CD8-positive, alpha-beta memory T cell (primary cell): Measurements from ENCODE around the gene RNF144B. TPM values are rescaled to one million over a fixed set of nuclear protein-coding genes. Genes with fewer than 3 reads are reported as not detected.
A peak's percentile ranks its signal among the peaks of the same experiment; 100 is the strongest.
"Not testable (repeated sequence)": the region's sequence is repeated elsewhere in the genome, so short reads cannot be mapped to it uniquely, and the experiment has no call there.

Source experiments
- CTCF ChIA-PET: fragments of 350-600 bp; sonication (Branson Sonifier 250); formaldehyde crosslinking; loops from one replicate; lab custom pipeline; 2021; ENCODE audit warnings: antibody characterized with exemption; lab: Charles Lee
- POLR2A ChIA-PET: fragments of 350-600 bp; sonication (Branson Sonifier 250); formaldehyde crosslinking; loops from one replicate; lab custom pipeline; 2021; ENCODE audit warnings: antibody characterized with exemption; lab: Charles Lee
- DNase-seq, 5 donors: peaks; one replicate each; pipeline versions ENCODE4 v3.0.0 to v3.0.0-alpha.2; 2020 to 2022; ENCODE audit warnings: mixed read lengths in 1 of 5
- H3K27ac ChIP-seq: one replicate; pipeline ENCODE4 v1.7.0; 2013; ENCODE audit warnings: low read depth, mild to moderate bottlenecking, low read length, moderate library complexity
- H3K27me3 ChIP-seq: 2 replicates; pipeline ENCODE4 v1.7.0; 2013; ENCODE audit warnings: low read length, mild to moderate bottlenecking; ENCODE audit not compliant: insufficient read depth, poor library complexity, severe bottlenecking
- H3K36me3 ChIP-seq: 2 replicates; pipeline ENCODE4 v1.7.0; 2013; ENCODE audit warnings: mild to moderate bottlenecking, low read length, moderate library complexity; ENCODE audit not compliant: insufficient read depth
- H3K4me1 ChIP-seq: 2 replicates; pipeline ENCODE4 v1.7.0; 2013; ENCODE audit warnings: mild to moderate bottlenecking, low read length, moderate library complexity; ENCODE audit not compliant: insufficient read depth
- H3K4me3 ChIP-seq: 2 replicates; pipeline ENCODE4 v1.7.0; 2013; ENCODE audit warnings: mild to moderate bottlenecking, low read length
- H3K9me3 ChIP-seq: 2 replicates; pipeline ENCODE4 v1.7.0; 2013; ENCODE audit warnings: mild to moderate bottlenecking, low read length
- H3K27ac Mint-ChIP-seq, 8 donors: one replicate each; pipeline ENCODE4 v1.8.0; 2020 to 2021; ENCODE audit warnings: mixed read lengths in 8 of 8, mild to moderate bottlenecking in 6 of 8, inconsistent platforms in 3 of 8, moderate library complexity in 3 of 8
- H3K27me3 Mint-ChIP-seq, 2 donors: one replicate each; pipeline ENCODE4 v1.8.0; 2020 to 2021; ENCODE audit warnings: mixed read lengths in 2 of 2, mild to moderate bottlenecking in 1 of 2, moderate library complexity in 1 of 2
- H3K36me3 Mint-ChIP-seq, 3 donors: one replicate each; pipeline ENCODE4 v1.8.0; 2020 to 2021; ENCODE audit warnings: mixed read lengths in 3 of 3, inconsistent platforms in 1 of 3, mild to moderate bottlenecking in 1 of 3
- H3K4me1 Mint-ChIP-seq, 3 donors: one replicate each; pipeline ENCODE4 v1.8.0; 2020 to 2021; ENCODE audit warnings: mixed read lengths in 3 of 3, inconsistent platforms in 1 of 3, mild to moderate bottlenecking in 1 of 3
- H3K4me3 Mint-ChIP-seq, 7 donors: one replicate each; pipeline ENCODE4 v1.8.0; 2020 to 2021; ENCODE audit warnings: mixed read lengths in 7 of 7, mild to moderate bottlenecking in 6 of 7, moderate library complexity in 4 of 7, inconsistent platforms in 2 of 7
- H3K9me3 Mint-ChIP-seq, 5 donors: one replicate each; pipeline ENCODE4 v1.8.0; 2020 to 2022; ENCODE audit warnings: mixed read lengths in 5 of 5, mild to moderate bottlenecking in 3 of 5, moderate library complexity in 2 of 5, inconsistent platforms in 1 of 5
- polyA plus RNA-seq: library from polyadenylated mRNA; unstranded; fragments of 300-500 nt; fragmentation: Illumina TruSeq; gene quantifications from one replicate; pipeline ENCODE4 v1.2.3, GENCODE V29; 2021
- total RNA-seq, 2 experiments: library from RNA; stranded (reverse); gene quantifications; one replicate each; pipeline ENCODE4 v1.2.3, GENCODE V29; 2021

RNF144B gene
- total and polyA plus RNA-seq, 3 experiments from 2014 or later = 0.98 to 1.3 (median 1.2) TPM

DNA sequence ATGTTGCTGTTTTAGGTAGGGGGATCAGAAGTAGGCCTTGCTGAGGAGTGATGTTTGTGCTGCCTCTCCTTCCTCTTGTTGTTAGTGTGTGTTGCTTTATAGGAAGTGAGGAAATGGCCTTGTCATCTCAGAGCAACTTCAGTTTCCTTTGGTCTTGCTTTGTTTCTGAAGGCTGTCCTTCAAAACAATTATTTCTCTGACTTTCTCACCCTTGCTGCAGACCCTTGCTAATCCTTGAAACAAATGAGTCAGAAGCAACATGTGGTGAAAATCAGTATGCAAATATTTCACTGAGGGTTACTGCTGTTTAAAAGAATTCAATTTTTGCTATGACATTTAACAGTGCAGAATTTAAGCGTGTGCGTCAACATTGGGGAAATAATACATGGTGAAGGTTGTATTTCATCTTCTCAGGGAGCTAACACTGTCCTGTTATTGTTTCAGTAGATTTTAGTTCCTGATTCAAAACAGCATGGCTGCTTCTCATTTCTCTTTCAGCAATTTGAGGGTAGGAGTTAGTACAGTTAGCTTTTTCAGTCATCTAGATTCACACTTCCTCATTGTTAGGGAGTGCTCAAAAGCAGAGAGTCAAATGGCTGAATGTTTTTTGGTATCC, 13.8 kb downstream of the RNF144B start:
- peaks cover 4 to 9% (median 7%) of the 10 kb centered on the region in 3 donors for H3K4me1 Mint-ChIP-seq
- CTCF ChIA-PET = interaction anchor here (1.2 kb wide), 1 partner anchor 14 kb away, joined by 3 read pairs; the partner anchor contains the start of gene RNF144B
- H3K9me3 ChIP-seq = no peaks in the 10 kb centered on the region
- H3K27ac Mint-ChIP-seq = peak overlapping the region in 1 of 8 donors; percentile 37
- H3K27ac ChIP-seq = no peak overlapping the region
- H3K27me3 ChIP-seq = no peaks in the 10 kb centered on the region
- H3K36me3 Mint-ChIP-seq = peaks cover 7 to 28% (median 9%) of the 10 kb centered on the region in 3 donors
- no peak for DNase-seq
- H3K36me3 ChIP-seq = no peaks in the 10 kb centered on the region
- POLR2A ChIA-PET = no interaction called here
- H3K4me3 ChIP-seq = no peak overlapping the region
- no peaks in the 10 kb centered on the region for H3K9me3 Mint-ChIP-seq
- no peak overlapping the region for H3K4me3 Mint-ChIP-seq
- H3K4me1 ChIP-seq = no peaks in the 10 kb centered on the region
- no peaks in the 10 kb centered on the region for H3K27me3 Mint-ChIP-seq

GRCh38 chr6:18404965-18405364, 17.8 kb downstream of the RNF144B start:
- H3K27ac ChIP-seq, POLR2A ChIA-PET, H3K4me1 ChIP-seq, H3K9me3 ChIP-seq, H3K9me3 Mint-ChIP-seq, DNase-seq, H3K27ac Mint-ChIP-seq, H3K36me3 ChIP-seq, H3K4me3 ChIP-seq, H3K4me1 Mint-ChIP-seq, H3K27me3 Mint-ChIP-seq, CTCF ChIA-PET, H3K27me3 ChIP-seq, H3K4me3 Mint-ChIP-seq: not testable (repeated sequence)
- peaks cover 6 to 22% (median 12%) of the 10 kb centered on the region in 3 donors for H3K36me3 Mint-ChIP-seq

DNA sequence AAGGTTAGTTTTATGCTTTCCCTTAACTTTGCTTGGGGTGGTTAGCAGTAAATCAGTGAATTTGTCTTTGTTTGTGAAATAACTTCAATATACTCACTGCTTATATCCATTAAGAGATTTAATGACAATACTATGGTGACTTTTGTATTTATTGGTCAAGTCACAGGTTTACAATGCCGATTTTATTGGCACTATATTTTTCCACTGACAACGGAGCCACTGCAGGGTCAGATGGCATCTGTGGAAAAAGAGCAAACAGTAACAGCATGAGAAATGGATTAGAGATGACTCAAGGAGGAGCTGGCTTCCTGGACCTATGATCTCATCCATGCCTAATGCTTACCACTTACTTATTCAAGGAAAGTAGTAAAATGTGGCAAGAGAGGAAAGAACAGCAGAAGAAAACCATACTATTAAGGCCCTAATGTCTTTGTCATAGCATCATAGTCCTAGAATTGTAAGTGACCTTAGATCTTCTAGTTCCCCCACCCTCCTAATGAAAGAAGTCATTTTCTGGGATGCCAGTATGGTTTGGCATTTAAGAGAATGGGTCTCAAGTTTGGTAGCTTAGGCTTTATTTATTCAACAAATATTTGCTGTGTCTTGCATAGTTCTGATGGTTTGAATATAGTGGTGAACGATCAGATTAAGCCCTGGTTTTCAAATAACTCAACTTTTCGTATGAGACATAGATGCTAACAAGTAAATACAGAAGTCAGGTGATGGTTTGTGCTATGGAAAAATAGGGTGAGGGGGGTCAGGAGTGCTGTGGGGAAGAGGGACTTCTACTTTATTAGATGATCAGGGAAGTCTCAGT, 18.5 kb downstream of the RNF144B start:
- CTCF ChIA-PET = no interaction called here
- no peaks in the 10 kb centered on the region for H3K36me3 ChIP-seq
- H3K4me3 Mint-ChIP-seq = no peak overlapping the region

DNA sequence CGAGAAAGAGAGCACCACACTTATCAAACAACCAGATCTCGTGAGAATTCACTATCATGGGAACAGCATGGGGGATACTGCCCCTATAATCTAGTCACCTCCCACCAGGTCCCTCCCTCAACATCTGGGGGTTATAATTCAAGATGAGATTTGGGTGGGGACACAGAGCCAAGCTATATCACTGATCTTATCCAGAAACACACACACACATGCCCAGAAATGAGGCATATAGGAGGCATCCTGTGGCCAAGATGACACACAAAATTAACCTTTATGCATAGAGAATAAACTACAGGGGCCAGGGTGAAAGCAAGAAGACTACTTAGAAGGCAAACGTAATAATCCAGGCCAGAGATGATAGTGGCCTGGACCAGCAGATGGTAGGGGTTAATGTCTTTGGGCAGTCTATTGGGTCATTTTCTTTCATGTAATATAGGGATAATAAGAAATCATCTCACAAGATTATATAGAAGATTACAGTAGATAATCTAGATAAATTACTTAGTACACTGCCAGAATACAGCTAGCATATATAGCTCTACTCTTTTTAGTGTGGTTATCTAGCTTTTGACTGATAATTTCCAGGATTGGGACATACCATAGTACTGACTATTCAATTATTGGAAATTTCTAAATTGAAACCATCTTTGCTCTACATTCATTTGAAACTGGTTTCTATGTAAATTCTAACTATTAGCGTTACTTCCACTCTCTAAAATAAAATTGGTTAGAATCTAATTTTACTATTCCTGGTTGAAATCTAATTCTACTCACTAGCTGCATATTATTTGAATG, 20.0 kb downstream of the RNF144B start:
- H3K27me3 ChIP-seq = no peaks in the 10 kb centered on the region
- no peak overlapping the region for H3K27ac ChIP-seq
- Mint-ChIP-seq H3K27me3 (no peaks in the 10 kb centered on the region), H3K36me3 (peaks cover 6 to 19% (median 8%) of the 10 kb centered on the region in 3 donors), H3K4me3 (peak overlapping the region in 1 of 7 donors; percentile 5), H3K4me1 (no peaks in the 10 kb centered on the region), H3K9me3 (no peaks in the 10 kb centered on the region), H3K27ac (no peak overlapping the region)
- no peaks in the 10 kb centered on the region for H3K9me3 ChIP-seq
- ChIA-PET POLR2A (no interaction called here), CTCF (interaction anchor here (0.7 kb wide), 1 partner anchor 30 kb away, joined by 3 read pairs; no protein-coding TSS in a partner anchor)
- no peak for DNase-seq
- no peak overlapping the region for H3K4me3 ChIP-seq
- H3K4me1 ChIP-seq = no peaks in the 10 kb centered on the region
- H3K36me3 ChIP-seq = no peaks in the 10 kb centered on the region

More for the DNA sequence above, 18.5 kb downstream of the RNF144B start:
- peaks cover under 1 to 5% (median 3%) of the 10 kb centered on the region in 3 donors for H3K4me1 Mint-ChIP-seq
- POLR2A ChIA-PET = no interaction called here
- Histone ChIP-seq H3K4me3 (no peak overlapping the region), H3K27ac (no peak overlapping the region), H3K9me3 (no peaks in the 10 kb centered on the region), H3K27me3 (no peaks in the 10 kb centered on the region), H3K4me1 (no peaks in the 10 kb centered on the region)
- no peak overlapping the region for H3K27ac Mint-ChIP-seq
- peaks cover 8 to 19% (median 18%) of the 10 kb centered on the region in 3 donors for H3K36me3 Mint-ChIP-seq
- DNase-seq = no peak
- H3K27me3 Mint-ChIP-seq = no peaks in the 10 kb centered on the region
- H3K9me3 Mint-ChIP-seq = no peaks in the 10 kb centered on the region

DNA sequence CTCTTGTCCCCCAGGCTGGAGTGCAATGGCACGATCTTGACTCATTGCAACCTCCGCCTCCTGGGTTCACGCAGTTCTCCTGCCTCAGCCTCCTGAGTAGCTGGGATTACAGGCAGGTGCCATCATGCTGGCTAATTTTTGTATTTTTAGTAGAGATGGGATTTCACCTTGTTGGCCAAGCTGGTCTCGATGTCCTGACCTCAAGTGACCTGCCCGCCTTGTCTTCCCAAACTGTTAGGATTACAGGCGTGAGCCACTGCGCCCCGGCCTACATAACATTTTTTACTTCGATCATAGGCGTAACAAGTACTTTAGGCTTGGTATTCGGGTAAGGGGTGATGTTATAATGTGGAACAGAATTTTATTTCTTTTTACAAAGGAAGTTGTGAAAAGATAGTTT, 22.5 kb downstream of the RNF144B start:
- H3K27ac Mint-ChIP-seq, H3K27me3 Mint-ChIP-seq, H3K27me3 ChIP-seq, DNase-seq, H3K4me1 ChIP-seq, H3K9me3 ChIP-seq, CTCF ChIA-PET, H3K4me1 Mint-ChIP-seq, H3K4me3 ChIP-seq, H3K4me3 Mint-ChIP-seq, H3K9me3 Mint-ChIP-seq, H3K36me3 Mint-ChIP-seq, H3K36me3 ChIP-seq, H3K27ac ChIP-seq, POLR2A ChIA-PET: not testable (repeated sequence)

- Histone ChIP-seq H3K36me3 (no peaks in the 10 kb centered on the region), H3K27ac (no peak overlapping the region), H3K4me1 (no peaks in the 10 kb centered on the region), H3K27me3 (no peaks in the 10 kb centered on the region), H3K9me3 (no peaks in the 10 kb centered on the region), H3K4me3 (no peak overlapping the region)
- Mint-ChIP-seq H3K27ac (no peak overlapping the region), H3K36me3 (peaks cover 2 to 15% (median 8%) of the 10 kb centered on the region in 3 donors), H3K27me3 (no peaks in the 10 kb centered on the region), H3K4me3 (no peak overlapping the region), H3K9me3 (no peaks in the 10 kb centered on the region), H3K4me1 (no peaks in the 10 kb centered on the region)
- ChIA-PET CTCF (no interaction called here), POLR2A (no interaction called here)
- DNase-seq = no peak
Observed at GRCh38 chr6:18410412-18410811, 23.3 kb downstream of the RNF144B start.

- no peaks in the 10 kb centered on the region for H3K9me3 ChIP-seq
- Mint-ChIP-seq H3K27me3 (no peaks in the 10 kb centered on the region), H3K9me3 (peaks cover 0 to 2% (median 0%) of the 10 kb centered on the region in 5 donors), H3K27ac (no peak overlapping the region), H3K4me1 (no peaks in the 10 kb centered on the region), H3K4me3 (no peak overlapping the region), H3K36me3 (peaks cover 3 to 23% (median 6%) of the 10 kb centered on the region in 3 donors)
- H3K36me3 ChIP-seq = no peaks in the 10 kb centered on the region
- H3K4me3 ChIP-seq = no peak overlapping the region
- ChIA-PET CTCF (no interaction called here), POLR2A (no interaction called here)
- H3K4me1 ChIP-seq = no peaks in the 10 kb centered on the region
- no peak overlapping the region for H3K27ac ChIP-seq
- DNase-seq = no peak
- no peaks in the 10 kb centered on the region for H3K27me3 ChIP-seq
Observed at GRCh38 chr6:18412068-18412467, 24.9 kb downstream of the RNF144B start.

DNA sequence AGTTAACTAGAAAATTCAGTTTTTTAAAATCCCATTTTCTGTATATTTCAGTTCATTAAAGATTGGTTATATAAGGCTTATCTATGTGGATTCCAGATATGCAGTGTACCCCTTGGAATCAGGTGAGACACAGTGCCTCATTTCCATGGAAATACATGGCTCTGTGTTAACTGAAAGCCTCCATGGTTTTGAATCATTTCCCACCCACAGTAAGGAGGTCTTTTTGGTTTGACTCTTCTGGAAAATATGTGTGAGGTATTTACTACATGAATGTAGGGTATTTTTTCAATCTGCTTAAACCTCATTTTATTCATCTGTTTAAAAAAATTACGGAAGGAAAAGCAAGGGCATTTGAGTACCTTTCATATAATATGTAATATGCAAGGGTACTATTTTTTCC, 25.5 kb downstream of the RNF144B start:
- no peaks in the 10 kb centered on the region for H3K4me1 ChIP-seq
- H3K9me3 ChIP-seq = no peaks in the 10 kb centered on the region
- H3K9me3 Mint-ChIP-seq = peaks cover 0 to 2% (median 0%) of the 10 kb centered on the region in 5 donors
- H3K36me3 Mint-ChIP-seq = peaks cover 3 to 25% (median 6%) of the 10 kb centered on the region in 3 donors
- ChIA-PET POLR2A (no interaction called here), CTCF (no interaction called here)
- no peaks in the 10 kb centered on the region for H3K36me3 ChIP-seq
- DNase-seq = no peak
- H3K4me1 Mint-ChIP-seq = no peaks in the 10 kb centered on the region
- H3K27me3 Mint-ChIP-seq = no peaks in the 10 kb centered on the region
- no peak overlapping the region for H3K4me3 Mint-ChIP-seq
- H3K27ac ChIP-seq = no peak overlapping the region
- no peak overlapping the region for H3K27ac Mint-ChIP-seq
- no peak overlapping the region for H3K4me3 ChIP-seq
- H3K27me3 ChIP-seq = no peaks in the 10 kb centered on the region
